ENCODE data around the gene VASH2.
A peak's percentile ranks its signal among the peaks of the same experiment; 100 is the strongest.
"Not testable (repeated sequence)": the region's sequence is repeated elsewhere in the genome, so short reads cannot be mapped to it uniquely, and the experiment has no call there.

VASH2 gene

DNA sequence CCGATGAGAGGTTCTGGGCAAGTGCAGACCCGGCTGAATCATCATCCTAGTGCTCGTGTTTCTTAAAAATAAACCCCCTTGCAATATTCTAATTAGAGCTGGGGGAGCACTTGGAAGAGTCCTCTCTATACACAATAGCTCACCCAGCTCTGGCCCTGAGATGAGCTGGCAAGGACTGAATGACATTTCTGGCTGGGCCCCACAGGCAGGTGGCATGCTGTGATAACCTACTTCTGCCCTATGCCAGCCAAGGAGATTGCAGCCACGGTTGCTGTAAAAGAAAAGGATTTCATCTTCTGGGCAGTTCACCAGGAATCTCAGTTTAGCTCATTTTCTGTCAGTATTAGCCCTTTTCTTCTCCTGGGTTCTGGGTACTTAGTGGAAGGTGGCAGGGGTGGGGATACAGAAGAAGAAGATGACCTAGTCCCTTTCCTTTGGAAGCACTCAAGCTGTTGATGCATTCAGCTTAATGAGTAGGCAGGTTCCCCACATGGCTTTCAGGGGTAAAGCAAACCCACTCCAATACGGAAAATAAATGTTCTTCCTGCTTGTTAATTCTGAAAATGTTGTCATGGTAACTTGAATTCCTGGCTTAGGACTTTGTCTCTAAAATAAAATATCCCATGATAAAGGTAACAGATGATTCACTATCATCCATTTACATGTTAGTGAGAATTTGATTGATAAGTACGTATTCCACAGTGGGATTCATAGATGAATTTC is 32.2 kb downstream of the VASH2 start:
- peak; percentile 74 for DNase-seq

DNA sequence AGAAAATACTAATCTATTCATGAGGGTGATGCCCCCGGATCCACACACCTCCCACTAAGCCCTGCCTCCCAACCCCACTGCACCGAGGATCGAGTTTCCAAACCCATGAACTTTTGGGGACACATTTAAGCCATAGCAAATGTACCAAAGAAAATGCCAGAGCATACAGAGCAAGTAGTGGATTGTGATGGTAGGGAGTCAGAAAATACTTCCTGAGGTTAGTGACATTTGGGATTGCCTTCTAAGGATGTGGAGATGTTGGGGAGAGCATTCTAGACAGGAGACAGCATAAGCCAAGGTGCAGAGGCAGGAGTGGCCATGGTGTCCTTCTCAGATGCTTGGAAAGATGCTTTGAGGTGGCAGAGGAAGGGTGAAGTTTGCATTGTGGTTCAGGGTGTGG is 33.1 kb downstream of the VASH2 start:
- no peak for DNase-seq

DNA sequence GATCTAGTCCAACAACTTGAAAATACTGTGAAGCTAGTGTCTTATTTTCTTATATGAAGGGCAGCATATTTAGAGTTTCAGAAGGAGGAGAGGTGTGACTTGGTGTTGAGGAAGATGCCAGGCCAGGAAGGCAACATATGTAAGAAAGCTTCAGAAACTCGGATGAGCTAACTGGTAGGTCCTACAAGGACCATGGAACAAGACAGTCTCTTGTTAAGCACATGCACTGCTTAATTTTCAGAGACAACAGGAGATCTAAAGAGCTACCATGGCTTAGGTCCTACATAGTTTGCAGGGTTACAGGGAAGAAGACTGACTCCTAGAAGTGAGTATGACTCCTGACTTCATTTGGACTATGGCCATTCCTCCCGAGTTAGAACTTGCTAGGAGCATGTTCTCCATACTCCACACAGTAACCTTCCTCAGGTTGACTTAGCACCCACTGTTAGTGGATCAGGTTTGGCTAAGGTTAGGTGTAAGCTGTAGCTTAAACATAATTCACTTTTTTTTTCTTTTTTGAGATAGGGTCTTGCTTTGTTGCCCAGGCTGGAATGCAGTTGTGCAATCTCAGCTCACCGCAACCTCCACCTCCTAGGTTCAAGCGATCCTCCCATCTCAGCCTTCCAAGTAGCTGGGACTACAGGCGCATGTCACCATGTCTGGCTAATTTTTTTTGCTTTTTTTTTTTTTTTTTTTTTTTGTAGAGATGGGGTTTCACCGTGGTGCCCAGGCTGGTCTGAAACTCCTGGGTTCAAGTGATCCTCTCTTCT is 34.4 kb downstream of the VASH2 start:
- no peak for DNase-seq

DNA sequence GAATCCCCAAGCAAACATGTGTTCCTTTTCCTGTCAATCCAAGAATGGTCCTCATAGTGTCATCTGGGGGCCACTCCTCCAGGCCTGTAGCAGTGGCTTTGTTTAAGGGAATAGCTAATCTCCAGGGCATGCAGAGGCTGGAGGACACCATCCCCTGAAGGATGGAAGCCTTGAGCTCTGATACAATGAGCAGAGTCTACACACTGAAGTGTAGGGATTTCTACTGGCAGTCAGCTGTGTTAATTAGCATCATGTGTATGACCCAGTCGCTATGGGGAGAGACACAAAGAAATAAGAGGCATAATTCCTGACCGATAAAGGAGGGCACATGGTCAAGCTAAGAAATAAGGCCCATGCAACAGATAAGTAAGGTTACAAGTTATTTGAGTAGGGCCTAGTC is 36.2 kb downstream of the VASH2 start:
- DNase-seq: no peak

DNA sequence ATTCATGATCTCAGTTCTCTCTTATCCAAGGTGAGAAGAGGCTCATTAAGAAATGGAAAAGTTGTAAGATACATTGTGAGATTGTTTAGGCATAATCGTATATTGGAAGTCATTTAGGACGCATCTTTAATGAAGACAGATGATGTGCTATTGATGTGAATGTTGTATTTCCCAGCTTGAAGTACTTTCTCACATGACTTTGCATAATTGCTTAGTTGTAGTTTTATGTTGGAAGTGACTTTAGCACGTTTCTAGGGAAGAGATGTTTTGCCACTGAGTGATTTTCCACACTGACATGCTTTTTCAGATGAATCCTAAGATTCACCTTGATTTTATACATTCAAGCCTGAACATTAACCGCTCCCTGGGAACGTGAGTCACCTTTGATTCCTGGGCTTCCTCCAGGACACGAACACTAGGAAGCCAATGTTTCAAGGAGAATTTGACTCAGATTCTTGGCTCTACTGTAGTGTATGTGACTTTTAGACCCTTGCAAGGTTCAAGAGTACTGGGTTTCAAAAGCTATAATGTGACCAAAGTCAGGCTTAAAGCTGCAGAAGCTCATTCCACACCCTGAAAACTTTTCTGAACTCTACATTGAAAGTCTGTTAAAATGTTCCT is 37.5 kb downstream of the VASH2 start:
- DNase-seq: no peak

DNA sequence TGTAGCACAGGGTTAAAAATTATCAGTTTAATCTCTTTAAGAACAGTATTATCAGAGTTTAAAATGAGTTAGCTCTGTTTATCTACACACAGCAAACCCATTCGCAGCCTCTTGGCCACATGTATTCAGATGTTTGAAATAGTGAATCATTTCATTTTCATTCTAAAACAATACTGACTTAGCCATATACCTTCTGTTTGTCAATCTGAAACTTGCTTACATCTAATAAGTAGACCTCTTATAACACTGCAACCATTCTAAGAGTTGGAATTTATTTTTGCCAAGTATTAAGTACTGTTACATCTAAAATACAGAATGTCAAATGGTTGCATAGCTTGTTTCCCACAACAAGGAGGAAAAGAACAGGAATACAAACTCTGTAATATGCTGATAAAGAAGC is 39.9 kb downstream of the VASH2 start:
- no peak for DNase-seq

DNA sequence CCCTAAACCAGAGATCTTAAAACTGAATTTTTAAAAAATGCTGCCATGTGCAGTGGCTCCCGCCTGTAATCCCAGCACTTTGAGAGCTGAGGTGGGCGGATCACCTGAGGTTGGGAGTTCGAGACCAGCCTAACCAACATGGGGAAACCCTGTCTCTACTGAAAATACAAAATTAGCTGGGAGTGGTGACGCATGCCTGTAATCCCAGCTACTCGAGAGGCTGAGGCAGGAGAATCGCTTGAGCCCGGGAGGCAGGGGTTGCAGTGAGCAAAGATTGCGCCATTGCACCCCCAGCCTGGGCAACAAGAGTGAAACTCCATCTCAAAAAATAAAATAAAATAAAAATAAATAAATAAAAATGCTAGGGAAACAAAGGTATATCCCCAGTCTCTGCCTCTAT is 43.6 kb downstream of the VASH2 start:
- not testable (repeated sequence) for DNase-seq

DNA sequence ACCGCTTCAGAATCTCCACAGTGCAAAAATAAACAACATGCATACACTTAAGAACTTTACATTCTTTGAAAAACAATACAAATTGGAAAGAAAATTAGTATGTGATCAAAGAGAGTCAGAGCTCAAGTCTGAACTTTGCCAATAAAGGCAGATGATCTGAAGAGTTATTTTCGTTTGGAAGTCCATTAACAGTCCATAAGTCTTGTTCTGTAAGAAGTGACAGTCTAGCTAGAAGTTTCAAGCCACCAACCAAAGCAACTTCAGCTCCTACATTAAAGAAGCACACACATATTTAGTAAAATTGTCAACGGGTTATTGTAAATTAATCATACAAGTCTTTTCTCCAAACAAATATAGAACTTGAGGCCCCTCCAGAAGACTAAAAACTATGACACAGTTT is 44.6 kb downstream of the VASH2 start:
- no peak for DNase-seq

DNA sequence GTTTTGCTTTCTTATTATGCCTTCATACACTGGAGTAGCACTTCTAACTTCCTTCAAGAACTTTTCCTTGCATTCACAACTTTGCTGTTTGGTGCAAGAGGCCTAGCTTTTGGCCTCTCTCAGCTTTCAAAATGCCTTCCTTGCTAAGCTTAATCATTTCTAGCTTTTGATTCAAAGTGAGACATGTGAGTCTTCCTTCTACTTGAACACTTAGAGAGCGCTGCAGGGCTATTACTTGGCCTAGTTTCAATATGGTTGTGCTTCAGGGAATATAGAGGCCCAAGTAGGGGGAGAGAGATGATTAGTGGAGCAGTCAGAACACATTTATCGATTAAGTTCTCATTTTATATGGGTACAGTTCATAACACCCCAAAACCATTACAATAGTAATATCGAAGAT is 52.9 kb downstream of the VASH2 start:
- no peak for DNase-seq

DNA sequence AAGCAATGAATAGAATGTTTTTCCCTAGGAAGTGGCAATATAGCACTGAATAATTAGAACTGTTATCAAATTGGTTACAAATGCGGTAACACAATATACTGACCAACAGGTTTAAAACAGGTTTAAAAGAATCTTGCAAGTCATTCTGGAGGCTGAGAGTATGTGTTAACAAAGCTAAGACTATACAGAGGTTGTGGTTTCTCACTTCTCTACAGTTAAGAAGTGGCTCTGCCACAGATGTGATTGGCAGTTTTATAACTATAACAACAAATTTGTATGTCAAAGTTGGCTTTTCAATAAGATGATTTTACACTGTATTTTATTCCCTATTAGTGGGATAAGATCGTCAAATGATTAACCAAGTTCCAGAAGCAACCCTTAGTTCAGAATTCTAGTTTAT is 58.2 kb downstream of the VASH2 start:
- DNase-seq: no peak

DNA sequence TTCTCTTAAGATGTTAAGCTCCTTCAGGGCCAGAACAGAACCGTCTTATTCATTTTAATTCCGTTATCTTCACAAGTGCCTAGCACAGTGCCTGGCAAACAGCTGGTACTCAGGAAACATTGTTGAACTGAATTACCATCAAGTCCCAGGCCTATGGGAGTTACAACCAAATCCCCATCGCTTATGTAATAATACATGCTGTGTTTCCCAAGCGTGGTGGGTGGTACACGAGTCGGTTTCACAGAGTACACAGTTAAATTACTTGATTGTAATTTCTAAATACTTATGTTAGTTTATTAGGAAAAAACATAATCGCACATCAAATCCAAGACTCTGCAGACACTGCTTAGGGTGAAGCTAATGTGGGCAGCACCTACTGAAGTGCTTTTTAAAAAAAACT is 64.3 kb downstream of the VASH2 start:
- DNase-seq: no peak

DNA sequence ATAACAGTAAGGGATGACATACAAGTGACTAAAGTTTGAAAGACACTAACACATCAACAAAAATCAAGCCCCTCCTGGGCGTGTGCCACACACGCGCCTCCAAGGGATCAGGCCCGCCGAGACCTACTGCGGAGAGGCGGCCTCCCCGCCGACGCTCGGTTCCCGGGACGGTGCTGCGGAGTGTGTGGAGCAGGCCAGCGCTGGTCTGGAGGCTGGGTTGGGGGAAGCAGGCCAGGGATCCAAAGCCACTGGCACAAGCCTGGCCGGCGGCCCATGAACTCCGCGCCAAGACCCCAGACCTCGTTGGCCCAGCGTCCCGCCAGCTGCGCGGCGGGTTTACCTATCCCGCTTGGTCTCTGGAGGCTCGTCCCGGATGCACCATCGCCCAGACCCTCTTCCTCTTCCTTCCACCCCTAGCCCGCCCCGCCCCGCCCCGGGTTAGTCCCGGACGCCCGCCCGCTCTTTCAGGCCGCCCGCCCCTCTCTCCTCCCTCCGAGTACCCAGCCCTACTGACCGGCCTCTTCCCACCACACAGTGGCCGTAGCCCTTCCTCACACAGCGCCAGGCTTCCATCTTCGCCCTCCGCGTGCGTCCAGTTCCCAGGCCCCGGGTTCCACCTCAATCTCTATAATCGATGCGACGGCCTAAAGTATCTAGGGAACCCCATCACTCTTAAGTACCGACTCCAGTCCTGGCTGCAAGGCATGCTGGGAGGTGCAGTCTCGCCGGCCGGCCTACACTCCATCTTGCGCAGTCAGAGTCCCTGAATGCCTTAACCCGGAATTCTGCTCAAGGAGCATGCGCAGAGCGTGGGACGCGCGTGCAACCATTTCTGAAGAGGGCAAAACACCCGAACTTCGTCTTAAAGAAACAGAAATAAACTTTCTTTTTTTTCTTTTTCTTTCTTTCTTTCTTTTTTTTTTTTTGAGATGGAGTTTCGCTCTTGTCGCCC is 65.0 kb downstream of the VASH2 start, which contains the start of gene ANGEL2:
Gene ANGEL2, minus strand, starts transcription at position 769 of the 952 bp plus-strand sequence. Its CDS starts 196 bp downstream, at position 573.
- peak; percentile 97 for DNase-seq

DNA sequence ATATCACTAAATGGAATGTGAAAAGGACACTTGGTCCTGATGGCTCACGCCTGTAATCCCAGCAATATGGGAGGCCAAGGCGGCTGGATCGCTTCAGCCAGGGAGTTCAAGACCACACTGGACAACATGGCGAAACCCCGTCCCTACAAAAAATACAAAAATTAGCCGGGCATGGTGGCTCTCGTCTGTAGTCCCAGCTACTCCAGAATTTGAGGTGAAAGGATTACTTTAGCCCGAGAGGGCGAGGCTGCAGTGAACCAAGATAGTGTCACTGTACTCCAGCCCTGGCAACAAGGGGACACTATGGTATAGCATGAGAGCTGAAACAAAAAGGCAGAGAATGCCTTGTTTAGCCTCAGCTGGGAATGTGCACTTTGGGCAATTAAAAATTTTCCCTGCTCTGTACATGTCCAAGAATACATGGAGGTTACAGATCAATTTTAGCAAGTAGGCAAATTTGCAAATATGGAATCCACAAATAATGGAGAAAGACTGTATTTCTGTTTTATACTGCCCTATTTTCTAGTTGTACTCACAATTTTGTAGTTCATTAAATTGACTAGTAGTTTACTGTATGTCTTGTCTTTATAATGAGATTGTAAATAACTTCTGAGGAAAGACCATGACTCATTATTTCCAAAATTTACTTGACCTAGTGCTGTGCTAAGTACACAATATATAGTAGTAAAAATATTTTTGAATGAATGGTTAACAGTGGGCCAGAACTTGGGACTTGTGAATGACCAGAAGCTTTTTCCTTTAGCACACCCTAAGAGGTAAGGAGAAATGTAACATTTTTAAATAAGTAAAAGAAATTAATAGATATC is 67.3 kb downstream of the VASH2 start:
- DNase-seq: no peak

DNA sequence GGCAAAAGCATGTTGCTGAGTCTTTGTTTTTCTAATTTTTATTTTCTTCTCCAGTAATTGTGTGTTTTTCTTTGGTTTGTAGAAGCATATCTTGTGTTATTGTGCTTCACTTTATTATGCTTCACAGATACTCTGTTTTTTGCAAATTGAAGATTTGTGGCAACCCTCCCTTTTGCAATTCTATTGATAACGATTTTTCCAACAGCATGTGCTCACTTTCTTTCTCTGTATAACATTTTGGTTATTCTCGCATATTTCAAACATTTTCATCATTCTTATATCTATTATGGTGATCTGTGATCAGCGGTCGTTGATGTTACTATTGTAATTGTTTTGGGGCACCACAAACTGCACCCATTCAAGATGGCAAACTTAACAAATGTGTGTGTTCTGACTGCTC is 69.1 kb downstream of the VASH2 start:
- no peak for DNase-seq

DNA sequence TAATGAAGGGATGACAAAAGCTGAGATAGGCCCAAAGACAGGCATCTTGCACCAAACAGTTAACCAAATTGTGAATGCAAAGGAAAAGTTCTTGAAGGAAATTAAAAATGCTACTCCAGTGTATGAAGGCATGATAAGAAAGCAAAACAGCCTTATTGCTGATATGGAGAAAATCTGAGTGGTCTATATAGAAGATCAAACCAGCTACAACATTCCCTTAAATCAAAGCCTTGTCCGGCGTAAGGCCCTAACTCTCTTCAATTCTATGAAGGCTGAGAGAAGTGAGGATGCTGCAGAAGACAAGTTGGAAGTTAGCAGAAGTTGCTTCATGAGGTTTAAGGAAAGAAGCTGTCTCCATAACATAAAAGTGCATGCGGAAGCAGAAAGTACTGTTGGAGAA is 69.7 kb downstream of the VASH2 start:
- DNase-seq: no peak

DNA sequence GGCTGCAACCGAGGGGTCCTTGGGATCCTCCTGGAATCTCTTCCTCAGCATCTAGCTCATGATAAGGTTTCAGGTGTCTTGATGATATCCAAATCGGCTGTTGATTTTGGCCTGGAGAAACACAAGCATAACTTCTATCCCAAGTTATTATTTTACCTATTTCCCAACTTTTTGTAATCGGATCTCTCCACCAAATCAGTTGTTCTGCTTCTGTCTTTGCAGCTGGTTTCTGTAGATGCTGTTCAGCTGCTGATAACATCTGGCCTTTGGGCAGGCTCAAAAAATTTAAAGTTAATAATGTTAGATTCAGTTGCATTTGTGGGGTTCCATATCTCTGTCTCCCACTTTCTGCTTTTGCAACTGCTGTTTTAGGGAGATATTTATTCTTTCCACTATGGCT is 76.7 kb downstream of the VASH2 start:
- not testable (repeated sequence) for DNase-seq

DNA sequence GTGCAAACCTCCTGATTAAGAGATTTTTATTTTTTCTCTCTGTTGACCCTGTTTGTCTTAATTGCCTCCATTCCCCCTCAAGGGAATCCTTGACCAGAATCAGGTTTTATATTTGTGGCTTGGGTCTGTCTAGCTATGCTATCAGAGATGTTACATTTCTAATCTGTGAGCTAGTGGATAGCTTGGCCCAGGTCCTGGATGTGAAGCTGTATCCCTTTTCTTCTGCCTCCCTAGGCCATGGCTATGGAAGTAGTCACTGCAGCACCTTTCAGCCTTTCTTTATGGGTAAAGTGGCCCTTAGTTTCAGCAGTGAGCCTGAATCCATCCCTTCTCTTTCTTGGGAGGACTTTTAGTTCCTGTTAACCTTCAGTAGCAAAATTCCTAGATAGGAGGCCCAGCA is 82.3 kb downstream of the VASH2 start:
- no peak for DNase-seq

DNA sequence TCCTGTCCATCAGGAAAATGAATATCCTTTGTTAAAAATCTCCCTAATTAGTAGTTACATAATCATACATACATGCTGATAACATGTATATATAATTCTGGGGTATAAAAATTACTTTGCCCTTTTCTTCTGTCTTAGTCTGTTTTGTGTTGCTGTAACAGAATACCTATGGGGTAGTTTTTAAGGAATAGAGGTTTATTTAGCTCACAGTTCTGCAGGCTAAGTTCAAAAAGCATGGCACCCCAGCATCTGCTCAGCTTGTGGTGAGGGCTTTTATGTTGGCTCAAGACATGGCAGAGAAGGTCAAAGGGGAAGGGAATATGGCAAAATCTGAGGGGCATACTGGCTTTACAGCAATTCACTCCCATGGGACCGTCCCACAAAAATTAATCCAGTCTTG is 84.4 kb downstream of the VASH2 start:
- DNase-seq: no peak

DNA sequence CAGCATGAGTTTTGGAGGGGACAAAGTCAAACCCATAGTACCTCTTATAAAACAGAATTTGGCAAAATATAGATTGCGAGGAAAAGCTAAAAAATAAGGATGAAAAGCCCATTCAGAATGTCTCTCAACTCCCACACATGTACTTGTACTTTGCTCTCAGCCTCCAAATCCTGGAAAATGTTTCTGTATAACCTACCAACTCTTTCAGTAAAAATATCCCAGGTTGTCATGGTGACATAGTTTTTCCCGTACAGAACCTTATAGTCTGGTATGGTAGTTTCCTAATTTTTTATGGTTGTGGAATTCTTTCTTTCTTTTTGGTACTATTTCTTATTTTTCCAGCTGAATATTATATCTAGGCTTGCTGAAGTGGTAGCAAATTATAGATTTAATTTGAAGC is 85.2 kb downstream of the VASH2 start:
- no peak for DNase-seq

Data from NCI-H1092 (cell line).